IPS DF 19.7 (cell line): ENCODE results near the gene GALNT10.

Experiments used
- DNase-seq: peaks from one replicate; pipeline ENCODE4 v3.0.0-alpha.2; 2013; ENCODE audit warnings: low read depth, low spot score

Gene GALNT10

DNA sequence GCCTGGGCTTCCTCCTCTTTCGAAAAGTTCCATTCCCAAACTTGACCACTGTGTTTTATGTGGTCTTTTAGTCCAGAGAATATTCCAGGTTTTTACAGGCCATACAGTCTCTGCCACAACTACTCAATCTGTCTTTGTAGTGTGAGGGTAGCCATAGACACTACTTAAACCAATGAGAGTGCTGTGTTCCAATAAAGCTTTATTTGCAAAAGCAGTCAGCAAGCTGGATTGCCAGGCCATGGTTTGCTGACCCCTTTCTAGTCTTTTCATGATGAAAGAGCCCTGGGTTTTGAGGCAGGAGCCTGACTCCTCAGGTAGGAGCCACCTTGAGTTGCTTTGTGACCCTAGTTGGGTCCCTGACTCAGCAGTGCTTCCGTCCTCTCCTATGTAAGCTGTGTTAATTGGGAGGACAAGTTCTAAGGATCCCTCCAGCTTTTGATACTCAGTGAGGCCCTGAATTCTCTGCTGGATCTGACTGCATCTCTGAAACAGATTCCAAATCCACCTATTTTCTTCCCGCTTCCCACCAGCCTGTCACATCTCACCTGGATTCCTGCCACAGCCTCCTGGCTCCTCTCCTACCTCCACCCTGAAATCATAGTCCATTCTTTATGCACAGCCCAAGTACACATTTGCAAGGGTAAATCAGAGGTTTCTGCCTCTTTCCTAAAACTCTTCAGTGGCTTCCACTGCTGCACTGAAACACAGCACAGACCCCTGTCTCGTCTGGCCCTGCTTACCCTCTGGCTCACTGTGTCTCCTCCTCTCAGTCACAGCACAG is 13.5 kb downstream of the GALNT10 start:
- DNase-seq, result no peak

DNA sequence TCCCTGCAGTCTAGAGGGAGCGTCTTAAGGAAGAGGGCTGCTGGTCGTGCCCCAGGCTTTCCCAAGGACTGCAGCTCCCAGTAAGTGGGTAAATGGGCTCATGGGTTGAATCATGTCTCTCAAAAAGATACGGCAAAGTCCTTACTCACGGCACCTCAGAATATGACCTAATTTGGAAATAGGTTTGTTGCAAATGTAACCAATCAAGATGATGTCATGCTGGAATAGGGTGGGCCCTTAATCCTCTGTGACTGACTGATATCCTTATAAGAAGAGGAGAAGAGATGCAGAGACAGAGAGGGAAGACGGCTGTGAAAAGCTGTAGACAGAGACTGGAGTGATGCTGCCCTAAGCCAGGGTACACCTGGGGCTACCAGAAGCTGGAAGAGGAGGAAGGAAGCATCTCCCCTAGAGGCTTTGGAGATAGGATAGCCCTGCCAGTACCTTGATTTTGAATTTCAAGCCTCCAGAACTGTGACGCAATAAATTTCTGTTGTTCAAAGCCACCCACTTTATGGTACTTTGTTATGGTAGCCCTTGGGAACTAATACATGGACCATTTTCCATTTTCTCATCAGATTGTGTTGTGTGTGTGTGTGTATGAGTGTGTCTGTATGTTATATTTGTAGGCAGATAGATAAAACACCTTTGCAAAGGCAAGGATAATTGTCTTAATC is 15.0 kb downstream of the GALNT10 start:
- DNase-seq, result no peak

DNA sequence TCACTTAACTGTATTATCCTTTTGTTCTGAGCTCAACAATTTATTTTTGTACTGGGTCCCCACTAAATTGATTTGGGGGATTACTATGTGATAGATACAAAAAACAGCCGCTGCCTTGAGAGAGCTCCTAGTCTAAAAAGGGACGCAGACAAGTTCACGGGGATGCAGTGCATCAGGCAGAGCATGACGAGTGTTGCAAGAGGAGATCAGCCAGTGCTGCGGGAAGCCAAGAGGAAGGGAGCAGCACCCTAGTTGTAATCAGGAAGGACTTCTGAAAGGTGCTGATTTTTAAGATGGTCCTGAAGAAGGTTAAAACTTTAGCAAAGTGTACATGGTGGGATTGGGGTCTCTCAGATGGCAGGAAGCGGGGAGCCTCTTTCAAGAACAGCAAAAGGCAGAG is 15.8 kb downstream of the GALNT10 start:
- DNase-seq, result no peak

DNA sequence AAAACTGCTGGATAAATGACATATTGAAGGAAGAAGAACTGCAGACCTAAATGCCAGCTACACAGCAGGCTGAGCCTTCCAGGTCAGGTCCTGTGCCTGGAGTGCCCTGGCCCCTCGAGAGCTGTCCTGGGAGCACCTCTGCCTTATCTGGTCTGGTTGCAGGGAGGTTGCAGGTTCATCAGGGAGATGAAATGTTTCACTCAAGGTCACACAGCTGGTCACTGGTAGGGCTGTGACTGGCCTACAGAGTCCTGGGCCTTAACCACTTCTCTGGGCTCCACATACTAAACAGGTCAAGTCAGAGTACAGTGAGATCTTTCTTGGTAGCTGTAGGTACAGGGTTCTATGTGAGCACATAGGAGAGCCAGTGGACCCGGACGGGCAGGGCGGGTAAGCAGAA is 16.7 kb downstream of the GALNT10 start:
- no peak for DNase-seq

DNA sequence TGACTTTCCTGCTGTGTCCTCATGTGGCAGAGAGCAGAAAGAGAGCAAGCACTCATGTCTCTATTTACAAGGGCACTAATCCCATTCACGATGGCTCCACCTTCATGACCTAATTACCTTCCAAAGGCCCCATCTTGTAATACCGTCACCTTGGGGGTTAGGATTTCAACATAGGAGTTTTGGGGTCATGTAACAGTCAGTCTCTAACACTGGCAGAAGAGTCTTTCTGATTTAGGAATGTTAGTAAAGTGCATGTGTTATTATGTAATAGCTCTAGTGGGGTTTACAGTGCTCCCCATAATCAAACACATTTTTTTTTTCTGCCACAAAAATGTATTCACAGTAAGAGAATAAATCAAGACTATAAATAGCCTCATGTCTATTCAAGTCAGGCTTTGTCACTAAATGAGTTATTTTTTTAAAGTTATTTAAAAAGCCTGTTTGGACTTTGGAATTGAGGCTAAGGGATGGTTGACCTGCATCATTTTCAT is 19.1 kb downstream of the GALNT10 start:
- DNase-seq, result no peak

DNA sequence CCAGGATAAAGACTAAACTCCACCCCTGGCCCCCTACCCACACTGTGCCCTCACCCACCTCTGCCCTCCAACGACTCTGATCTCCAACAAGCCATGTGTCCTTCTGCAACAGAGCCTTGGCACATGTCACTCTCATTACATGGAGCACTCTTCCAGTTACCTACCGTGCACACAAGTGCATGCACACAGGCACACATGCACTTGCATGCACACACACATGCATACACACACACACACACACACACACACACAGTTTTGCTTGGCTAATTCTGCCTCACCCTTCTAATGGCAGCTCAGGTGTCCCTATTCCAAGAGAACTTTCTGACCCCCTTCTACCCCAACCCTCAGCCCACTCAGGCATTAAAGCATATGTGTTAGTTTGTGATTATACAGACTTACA is 19.6 kb downstream of the GALNT10 start:
- no peak for DNase-seq

DNA sequence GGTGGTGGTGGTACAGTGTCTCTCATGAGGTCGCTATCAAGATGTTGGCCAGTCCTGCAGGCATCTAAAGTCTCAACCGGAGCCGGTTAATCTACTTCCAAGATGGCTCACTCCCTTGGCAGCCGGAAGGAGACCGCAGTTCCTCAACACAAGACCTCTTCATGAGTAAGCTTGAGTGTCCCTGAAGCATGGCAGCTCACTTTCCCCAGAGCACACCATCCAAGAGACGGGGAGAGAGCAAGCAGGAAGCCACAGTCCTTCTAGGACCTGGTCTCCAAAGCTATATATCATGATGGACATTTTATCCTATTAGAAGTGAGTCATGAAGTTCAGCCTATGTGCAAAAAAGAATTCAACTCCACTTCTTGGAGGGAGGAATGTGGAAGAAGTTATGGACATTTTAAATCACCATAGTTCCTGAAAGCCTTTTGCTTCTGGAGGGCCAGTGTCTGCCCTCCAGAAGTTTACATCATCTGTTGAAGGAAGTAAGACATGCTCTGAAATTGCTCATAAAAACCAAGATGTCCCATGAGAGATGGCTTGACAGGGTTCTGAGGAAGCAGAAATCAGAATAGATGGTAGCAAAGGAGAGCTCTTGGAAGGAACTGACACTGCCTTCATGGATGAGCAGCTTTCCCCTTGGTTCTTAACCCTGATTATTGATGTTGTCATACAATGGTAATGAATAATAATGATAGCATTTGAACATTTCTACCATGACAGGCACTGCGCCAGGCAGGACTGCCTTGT is 21.3 kb downstream of the GALNT10 start:
- no peak for DNase-seq

DNA sequence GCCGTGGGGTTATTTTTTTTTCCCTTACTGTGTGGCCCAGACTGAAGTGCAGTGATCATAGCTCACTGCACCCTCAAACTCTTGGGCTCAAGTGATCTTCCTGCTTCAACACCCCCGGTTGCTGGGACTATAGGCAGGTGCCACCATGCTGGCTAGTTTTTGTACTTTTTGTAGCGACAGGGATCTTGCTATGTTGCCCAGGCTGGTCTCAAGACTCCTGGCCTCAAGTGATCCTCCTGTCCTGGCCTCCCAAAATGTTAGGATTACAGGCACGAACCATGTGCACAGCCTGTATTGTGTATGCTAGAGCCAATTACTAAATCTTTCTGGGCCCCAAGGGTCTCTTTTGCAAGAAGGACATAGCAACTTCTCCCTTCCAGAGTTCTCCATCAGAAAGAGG is 23.1 kb downstream of the GALNT10 start:
- no peak for DNase-seq

DNA sequence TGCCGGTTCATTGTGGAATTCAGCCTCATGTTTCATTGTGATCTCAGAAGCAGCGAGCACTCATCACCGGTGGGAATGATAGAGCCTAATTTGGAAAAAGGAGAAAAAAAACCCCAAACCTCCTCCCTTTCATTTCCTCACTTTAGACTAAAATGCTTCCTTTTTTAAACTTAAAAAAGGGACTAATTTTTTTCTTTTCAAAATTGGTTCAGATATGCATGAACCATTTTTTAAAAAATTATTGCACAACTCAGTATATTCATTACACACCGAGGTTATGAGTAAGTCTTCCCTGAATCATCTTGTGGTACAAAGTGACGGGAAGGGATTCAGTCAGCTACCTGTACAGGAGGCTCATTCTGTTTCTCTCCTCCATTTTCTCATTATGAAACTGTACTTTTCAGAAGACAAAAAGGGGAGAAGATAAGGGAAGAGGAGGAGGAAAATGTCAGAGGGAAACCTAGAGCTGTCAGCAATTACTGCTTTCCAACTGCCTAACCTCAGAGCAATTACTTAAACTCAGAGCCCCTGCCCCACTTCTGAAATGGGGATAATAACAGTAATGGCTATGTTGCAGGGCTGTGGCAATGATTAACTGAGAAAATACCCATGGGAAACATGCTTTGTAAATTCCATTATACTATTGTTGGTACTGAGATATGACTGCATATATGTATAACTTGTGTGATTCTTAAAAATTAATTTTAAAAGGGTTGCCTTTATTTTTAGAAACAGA is 24.0 kb downstream of the GALNT10 start:
- DNase-seq, result no peak

DNA sequence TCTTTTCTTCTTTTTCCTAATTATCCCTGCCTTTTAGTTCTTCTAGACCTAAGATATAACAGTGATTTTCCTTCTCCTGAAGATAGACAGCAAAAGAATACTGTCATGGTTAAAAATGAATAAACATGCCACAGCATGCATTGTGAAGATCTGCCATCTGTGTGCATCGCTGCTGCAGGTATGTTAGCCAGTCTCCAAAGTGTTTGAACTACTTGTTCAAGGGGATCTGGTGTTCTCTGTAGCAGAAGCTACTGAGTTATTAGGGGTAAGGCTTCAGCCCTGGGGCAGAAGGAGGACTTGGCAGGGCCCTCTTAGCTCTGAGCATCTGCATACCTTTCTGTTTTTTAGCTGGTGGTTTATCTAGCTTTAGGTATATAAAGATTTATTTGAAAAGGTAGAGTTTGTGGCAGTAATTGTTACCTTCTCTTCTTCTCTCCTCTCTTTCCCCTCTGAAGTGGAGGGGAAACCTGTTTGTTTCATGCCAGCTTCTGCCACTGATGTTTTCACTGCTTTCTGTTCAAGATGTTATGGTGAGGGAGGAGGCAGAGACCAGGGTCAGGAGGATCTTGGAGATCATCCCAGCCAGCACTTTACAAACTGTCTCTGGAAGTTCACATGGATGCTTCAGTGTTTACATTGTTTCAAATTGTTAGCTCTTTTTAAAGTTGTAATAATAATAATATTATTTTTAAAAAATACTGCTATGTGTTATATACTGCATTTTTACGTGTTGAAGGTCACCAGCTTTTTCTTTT is 25.2 kb downstream of the GALNT10 start:
- DNase-seq, result no peak

DNA sequence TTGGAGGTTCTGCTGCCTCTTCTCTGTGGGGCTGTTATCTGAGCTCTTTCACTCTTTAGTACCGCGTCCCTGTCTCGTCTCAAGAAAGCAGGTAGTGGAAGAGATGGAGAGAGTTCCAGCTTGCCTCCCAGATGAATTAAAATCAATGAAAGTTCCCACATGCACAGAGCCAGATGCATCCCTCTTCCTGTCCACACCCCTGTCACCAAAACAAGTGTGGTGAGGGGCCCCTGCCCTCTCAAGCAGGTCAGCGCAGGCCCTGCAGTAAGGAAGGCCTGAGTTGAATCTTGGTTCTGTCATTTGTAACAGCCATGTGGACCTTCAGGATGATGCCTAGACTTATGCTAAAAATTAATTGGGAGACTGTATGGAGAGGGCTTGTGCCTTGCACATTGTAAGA is 26.9 kb downstream of the GALNT10 start:
- DNase-seq, result no peak

DNA sequence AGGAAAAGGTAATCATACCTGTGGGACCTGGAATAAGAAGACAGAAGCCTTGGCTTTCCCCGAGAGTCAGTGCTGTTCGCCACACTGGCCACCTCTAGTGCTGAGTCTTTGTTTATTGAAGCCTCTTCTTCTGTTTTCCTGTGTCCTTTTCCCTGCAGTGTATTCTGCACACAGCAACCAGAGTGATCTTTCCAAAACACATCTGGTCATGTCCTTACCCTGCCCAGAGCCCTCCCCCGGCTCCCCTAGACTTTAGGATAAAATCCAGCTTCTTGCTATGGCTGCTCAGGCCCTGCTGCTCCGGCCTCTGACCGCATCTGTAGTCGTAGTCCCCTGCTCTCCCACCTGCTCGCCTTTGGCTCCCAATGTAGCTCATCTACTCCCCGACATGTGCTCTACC is 28.3 kb downstream of the GALNT10 start:
- no peak for DNase-seq

DNA sequence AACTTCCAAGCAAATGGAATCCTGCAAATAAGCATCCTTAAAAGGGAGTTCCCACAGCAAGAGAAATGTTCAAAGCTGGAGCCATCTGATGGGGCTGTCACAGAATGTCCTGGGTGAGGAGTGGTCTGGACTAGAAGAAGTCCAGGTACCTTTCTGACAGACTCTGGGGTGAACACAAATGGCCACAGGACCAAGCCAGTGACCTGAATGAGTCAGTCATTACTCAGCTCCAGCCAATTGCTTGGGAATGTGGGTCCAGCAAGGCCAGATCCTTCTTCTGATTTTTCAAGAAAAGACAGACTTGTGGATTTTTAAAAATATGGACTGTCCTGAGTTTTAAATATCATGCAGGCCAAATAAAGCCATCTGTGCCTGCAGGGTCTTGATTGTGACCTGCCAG is 30.1 kb downstream of the GALNT10 start:
- DNase-seq, result no peak

DNA sequence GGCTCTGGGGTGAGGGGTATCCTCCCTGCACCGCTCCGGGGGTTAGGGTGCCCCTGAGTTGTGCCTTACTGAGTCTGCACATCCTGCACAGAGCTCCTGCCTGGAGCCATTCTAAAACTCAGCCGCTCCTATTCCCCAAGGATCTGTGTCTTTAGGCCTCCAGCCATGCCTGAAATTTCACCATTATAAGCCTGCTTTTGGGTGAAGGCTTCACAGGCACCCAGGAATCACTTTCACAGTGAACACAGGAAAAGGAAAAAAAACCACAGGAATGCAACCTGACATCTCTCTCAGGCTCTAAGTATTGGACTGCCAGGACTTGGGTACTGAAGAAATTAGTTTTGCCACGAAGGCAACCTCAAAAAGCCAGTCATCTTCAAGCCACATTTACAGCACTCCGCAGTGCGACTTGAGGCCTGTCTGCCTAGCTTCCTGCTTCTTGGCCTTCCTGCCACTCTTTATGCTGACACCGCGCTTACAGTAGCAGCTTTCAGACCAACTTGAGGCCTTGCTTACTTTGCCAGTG is 30.9 kb downstream of the GALNT10 start:
- DNase-seq, result no peak

DNA sequence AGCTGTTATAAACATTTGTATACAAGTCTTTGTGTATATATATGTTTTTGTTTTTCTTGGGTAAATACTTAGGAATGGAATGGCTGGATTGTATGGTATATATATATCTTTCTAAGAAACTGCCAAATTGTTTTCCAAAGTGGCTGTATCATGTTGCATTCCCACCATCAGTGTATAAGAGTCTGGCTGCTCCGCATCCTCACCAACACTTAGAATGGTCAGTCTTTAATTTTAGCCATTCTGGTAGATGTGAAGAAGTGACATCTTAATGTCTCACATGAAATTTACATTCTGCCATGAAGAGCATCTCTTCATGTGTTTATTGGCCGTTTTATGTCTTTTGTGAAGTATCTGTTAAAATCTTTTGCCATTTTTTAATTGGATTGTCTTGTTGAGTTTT is 31.9 kb downstream of the GALNT10 start:
- DNase-seq, result no peak

DNA sequence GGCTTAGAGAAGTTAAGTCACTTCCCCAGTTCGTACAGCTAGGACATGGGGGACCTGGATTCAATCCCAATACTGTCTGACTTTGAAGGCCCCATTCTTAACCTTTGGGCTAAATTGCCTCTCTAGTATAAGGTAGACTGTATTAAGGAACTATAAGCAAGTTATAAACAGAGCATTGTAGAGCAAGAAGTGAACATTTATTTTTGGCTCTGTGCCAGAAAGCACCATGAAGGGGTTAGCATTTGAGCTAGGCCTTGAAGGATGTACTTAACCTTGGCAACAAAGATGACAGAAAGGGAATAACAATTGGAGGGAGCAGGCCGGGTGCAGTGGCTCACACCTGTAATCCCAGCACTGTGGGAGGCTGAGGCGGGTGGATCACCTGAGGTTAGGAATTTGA is 32.8 kb downstream of the GALNT10 start:
- no peak for DNase-seq

DNA sequence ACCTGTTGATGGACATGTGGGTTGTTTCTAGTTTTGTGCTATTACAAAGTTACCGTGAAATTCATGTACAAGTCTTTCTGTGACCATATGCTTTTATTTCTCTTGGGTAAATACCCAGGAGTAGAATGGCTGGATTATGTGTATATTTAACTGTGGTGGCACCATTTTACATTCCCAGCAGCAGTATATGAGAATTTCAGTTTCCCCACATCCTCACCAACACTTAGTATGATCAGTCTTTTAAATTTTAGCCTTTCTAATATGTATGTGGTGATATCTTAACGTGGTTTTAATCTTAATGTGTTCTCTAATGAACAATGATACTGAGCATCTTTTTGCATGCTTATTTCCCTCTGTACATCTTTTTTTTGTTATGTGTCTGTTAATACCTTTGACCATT is 36.6 kb downstream of the GALNT10 start:
- no peak for DNase-seq

DNA sequence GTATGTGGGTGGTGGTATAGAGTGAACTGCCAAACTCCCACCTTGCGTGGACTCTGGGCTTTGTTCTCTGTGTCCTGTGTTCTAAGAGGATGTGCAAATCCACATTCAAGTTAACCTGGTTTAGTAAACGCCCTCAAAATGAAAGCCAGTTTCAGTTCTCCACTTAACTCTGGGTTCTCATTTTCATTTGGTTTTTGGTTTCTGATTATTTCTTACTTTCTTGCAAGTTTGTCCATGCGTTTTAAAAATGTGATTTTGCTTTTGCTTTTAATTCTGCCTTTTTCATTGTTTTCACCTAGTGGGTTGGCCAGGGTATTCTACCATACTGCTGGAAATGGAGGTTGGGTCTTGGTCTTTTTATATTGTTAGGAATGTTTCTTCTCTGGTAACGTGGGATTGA is 38.2 kb downstream of the GALNT10 start:
- no peak for DNase-seq

DNA sequence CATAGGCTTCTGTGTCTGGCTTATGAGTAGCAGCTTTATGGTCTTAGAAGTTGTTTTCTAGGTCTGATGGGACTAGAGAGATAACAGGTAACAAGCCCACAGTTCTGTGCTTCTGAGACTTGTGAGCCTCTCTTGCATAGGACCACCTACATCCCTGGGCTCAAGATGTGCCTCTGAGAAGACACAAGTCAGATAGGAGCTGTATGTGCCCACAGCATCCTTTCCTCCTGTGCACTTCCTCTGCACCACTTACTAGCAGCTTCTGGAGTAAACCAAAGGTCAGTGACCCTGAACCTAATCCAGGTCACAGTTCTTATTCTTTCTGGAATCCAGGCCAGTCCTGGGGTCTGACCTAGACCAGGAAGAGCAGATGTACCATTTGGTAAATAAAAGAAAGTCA is 40.0 kb downstream of the GALNT10 start:
- no peak for DNase-seq

DNA sequence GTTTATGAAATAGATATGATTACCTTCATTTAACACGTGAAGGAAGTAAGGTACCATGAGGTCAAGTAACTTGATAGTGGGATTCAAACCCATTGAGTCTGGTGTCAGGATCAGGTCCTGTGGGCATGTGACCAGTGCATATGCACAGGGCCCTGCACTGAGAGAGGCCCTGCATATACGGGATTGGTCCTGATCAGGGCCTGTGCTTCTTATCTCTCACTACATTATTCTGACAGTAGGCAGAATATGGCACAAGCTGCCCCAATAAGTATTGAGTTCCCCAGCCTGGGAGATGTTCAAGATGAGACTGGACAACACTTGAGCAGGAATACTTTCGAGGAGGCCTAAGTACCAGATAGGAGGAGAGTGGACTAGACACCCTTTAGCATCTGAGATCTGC is 44.0 kb downstream of the GALNT10 start:
- no peak for DNase-seq

DNA sequence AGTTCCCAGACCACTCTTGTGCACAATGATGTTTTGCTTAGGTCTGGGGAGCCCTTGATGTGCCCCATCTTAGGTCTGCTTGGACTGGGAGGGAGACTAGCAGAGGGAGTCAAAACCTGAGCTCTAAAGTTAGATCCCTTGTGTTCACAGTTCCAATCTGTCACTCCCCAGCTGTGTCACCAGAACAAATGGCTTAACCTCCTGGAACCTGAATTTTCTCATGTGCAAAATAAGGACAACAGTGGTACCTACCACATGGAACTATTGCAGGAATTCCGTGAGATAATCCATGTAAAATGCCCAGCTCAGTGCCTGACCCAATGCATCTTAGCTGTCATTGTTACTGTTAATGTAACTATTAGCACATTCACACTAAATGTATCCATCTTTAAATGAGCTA is 45.5 kb downstream of the GALNT10 start:
- DNase-seq, result no peak
